Ammon's horn (tissue), 1 donor: ENCODE measurements around the gene IFNLR1.
A peak's percentile ranks its signal among the peaks of the same experiment; 100 is the strongest.
"Not testable (repeated sequence)": the region's sequence is repeated elsewhere in the genome, so short reads cannot be mapped to it uniquely, and the experiment has no call there.

ENCODE experiments used
- DNase-seq: peaks from one replicate; pipeline ENCODE4 v3.0.0-alpha.2; 2016; ENCODE audit warnings: low spot score

Gene IFNLR1

GRCh38 chr1:24186993-24187790, at the start of gene IFNLR1:
Gene IFNLR1, minus strand, starts transcription at chr1:24187289. Its CDS starts 41 bp downstream, at chr1:24187248.
- DNase-seq: peak; percentile 44

- no peak for DNase-seq
Measured at GRCh38 chr1:24235921-24236788, 49.1 kb upstream of the IFNLR1 start.

- peak; percentile 31 for DNase-seq
Measured at GRCh38 chr1:24233684-24234600, 46.9 kb upstream of the IFNLR1 start.

GRCh38 chr1:24231701-24232100, 44.6 kb upstream of the IFNLR1 start:
- DNase-seq: no peak

- DNase-seq: no peak
Measured at GRCh38 chr1:24228311-24228710, 41.2 kb upstream of the IFNLR1 start.

GRCh38 chr1:24226749-24227148, 39.7 kb upstream of the IFNLR1 start:
- DNase-seq: no peak

GRCh38 chr1:24224761-24225160, 37.7 kb upstream of the IFNLR1 start:
- no peak for DNase-seq

GRCh38 chr1:24224086-24224485, 37.0 kb upstream of the IFNLR1 start:
- DNase-seq: no peak

- DNase-seq: no peak
Measured at GRCh38 chr1:24222793-24223192, 35.7 kb upstream of the IFNLR1 start.

- DNase-seq: no peak
Measured at GRCh38 chr1:24222008-24222605, 35.0 kb upstream of the IFNLR1 start.

- DNase-seq: no peak
Measured at GRCh38 chr1:24221246-24221645, 34.2 kb upstream of the IFNLR1 start.

- DNase-seq: no peak
Measured at GRCh38 chr1:24216276-24217074, 29.4 kb upstream of the IFNLR1 start.

- DNase-seq: no peak
Measured at GRCh38 chr1:24215226-24215814, 28.2 kb upstream of the IFNLR1 start.

- no peak for DNase-seq
Measured at GRCh38 chr1:24212376-24212775, 25.3 kb upstream of the IFNLR1 start.

- DNase-seq: no peak
Measured at GRCh38 chr1:24210195-24210627, 23.1 kb upstream of the IFNLR1 start.

GRCh38 chr1:24209097-24209496, 22.0 kb upstream of the IFNLR1 start:
- DNase-seq: no peak

GRCh38 chr1:24207709-24208108, 20.6 kb upstream of the IFNLR1 start:
- no peak for DNase-seq

GRCh38 chr1:24207395-24207687, 20.3 kb upstream of the IFNLR1 start:
- DNase-seq: not testable (repeated sequence)

- no peak for DNase-seq
Measured at GRCh38 chr1:24206516-24207394, 19.7 kb upstream of the IFNLR1 start.

GRCh38 chr1:24206083-24206464, 19.0 kb upstream of the IFNLR1 start:
- DNase-seq: no peak
